ENCODE data around the gene OR13C8. TPM values are rescaled to one million over a fixed set of nuclear protein-coding genes. Genes with fewer than 3 reads are reported as not detected.

The OR13C8 gene
- total and polyA plus RNA-seq, 3 experiments from 2014 or later: not detected

Other genes with a start within 250 kb of the OR13C8 start
- gene OR13F1, start 64.9 kb upstream of the OR13C8 start, total RNA-seq: not detected
- gene OR13F1, start 64.9 kb upstream of the OR13C8 start, polyA plus RNA-seq: not detected
- gene OR13C4, start 42.0 kb upstream of the OR13C8 start, total RNA-seq: not detected
- not detected for gene OR13C4, start 42.0 kb upstream of the OR13C8 start, polyA plus RNA-seq
- gene OR13C3, start 32.3 kb upstream of the OR13C8 start, total RNA-seq: not detected
- not detected for gene OR13C3, start 32.3 kb upstream of the OR13C8 start, polyA plus RNA-seq
- not detected for gene OR13C5, start 30.2 kb downstream of the OR13C8 start, total RNA-seq
- gene OR13C5, start 30.2 kb downstream of the OR13C8 start, polyA plus RNA-seq: not detected
- gene OR13C2, start 36.5 kb downstream of the OR13C8 start, total RNA-seq: not detected
- not detected for gene OR13C2, start 36.5 kb downstream of the OR13C8 start, polyA plus RNA-seq
- gene OR13C9, start 49.0 kb downstream of the OR13C8 start, total RNA-seq: not detected
- not detected for gene OR13C9, start 49.0 kb downstream of the OR13C8 start, polyA plus RNA-seq
- not detected for gene OR13D1, start 125.3 kb downstream of the OR13C8 start, total RNA-seq
- not detected for gene OR13D1, start 125.3 kb downstream of the OR13C8 start, polyA plus RNA-seq
- gene NIPSNAP3A, start 178.5 kb downstream of the OR13C8 start, total RNA-seq: 10 to 100 TPM in 1 of 2 experiments, 1 to 10 TPM in 1; 9.1 to 10.1 TPM
- gene NIPSNAP3A, start 178.5 kb downstream of the OR13C8 start, polyA plus RNA-seq: 21.8 TPM
- gene NIPSNAP3B, start 195.0 kb downstream of the OR13C8 start, total RNA-seq: under 1 TPM; 0.18 to 0.46 TPM
- not detected for gene NIPSNAP3B, start 195.0 kb downstream of the OR13C8 start, polyA plus RNA-seq

Data from CD8-positive, alpha-beta memory T cell (primary cell).